HEK293 (cell line): ENCODE data around the gene RANGRF.

Experiments
- CTCF ChIA-PET: fragments of 350-600 bp; formaldehyde crosslinking; extraction: SDS; loops from one replicate; lab custom pipeline; 2021; ENCODE audit warnings: antibody characterized with exemption; lab: Yijun Ruan, JAX
- POLR2A ChIA-PET: fragments of 300-600 bp; formaldehyde crosslinking; extraction: SDS; loops from one replicate; lab custom pipeline; 2020; ENCODE audit warnings: antibody characterized with exemption, inconsistent platforms; lab: Yijun Ruan, JAX
- H3K27ac ChIP-seq: fragments of 200-500 bp; sonication (Bioruptor generic); 2 replicates; pipeline ENCODE4 v1.5.1; 2014; ENCODE audit warnings: low read depth, low read length, control low read depth, inconsistent platforms; ENCODE audit errors: extremely low read depth
- H3K36me3 ChIP-seq, 2 experiments: fragments of 200-500 bp in 1 of 2; sonication (Bioruptor generic) in 1 of 2; 1 replicate in 1 of 2; 2 replicates in 1 of 2; pipeline ENCODE4 v1.5.1; 2014 to 2017; ENCODE audit warnings: inconsistent platforms in 2 of 2, low read length in 2 of 2; ENCODE audit not compliant: control insufficient read depth in 2 of 2, insufficient read depth in 1 of 2
- H3K4me1 ChIP-seq: fragments of 200-500 bp; sonication (Bioruptor generic); 2 replicates; pipeline ENCODE4 v1.5.1; 2014; ENCODE audit warnings: mild to moderate bottlenecking, low read length, inconsistent platforms; ENCODE audit not compliant: control insufficient read depth, insufficient read depth
- H3K4me3 ChIP-seq: 2 replicates; pipeline ENCODE4 v1.5.1; 2011; ENCODE audit warnings: low read depth, mild to moderate bottlenecking, control low read depth, low read length, moderate library complexity
- H3K9me3 ChIP-seq: fragments of 200-500 bp; sonication (Bioruptor generic); 2 replicates; pipeline ENCODE4 v1.5.1; 2014; ENCODE audit warnings: low read depth, low read length, inconsistent platforms; ENCODE audit not compliant: control insufficient read depth, insufficient read depth
- GLIS1 ChIP-seq: fragments of 450-650 bp; formaldehyde crosslinking; IDR thresholded peaks from 2 replicates; pipeline ENCODE4 v1.5.1; 2016; ENCODE audit warnings: missing biosample characterization, missing genetic modification characterization
- RBAK ChIP-seq: fragments of 450-650 bp; formaldehyde crosslinking; IDR thresholded peaks from 2 replicates; pipeline ENCODE4 v1.5.1; 2016; ENCODE audit warnings: missing biosample characterization, missing genetic modification characterization
- REPIN1 ChIP-seq: fragments of 450-650 bp; formaldehyde crosslinking; IDR thresholded peaks from 2 replicates; pipeline ENCODE4 v1.5.1; 2017; ENCODE audit warnings: missing biosample characterization, missing genetic modification characterization, low read depth
- SP2 ChIP-seq: fragments of 450-650 bp; formaldehyde crosslinking; IDR thresholded peaks from 2 replicates; pipeline ENCODE4 v1.5.1; 2016; ENCODE audit warnings: missing biosample characterization, missing genetic modification characterization
- ZNF114 ChIP-seq: fragments of 450-650 bp; formaldehyde crosslinking; IDR thresholded peaks from 2 replicates; pipeline ENCODE4 v1.5.0; 2017; ENCODE audit warnings: missing biosample characterization, missing genetic modification characterization
- ZNF2 ChIP-seq: fragments of 450-650 bp; formaldehyde crosslinking; IDR thresholded peaks from 2 replicates; pipeline ENCODE4 v1.5.1; 2016; ENCODE audit warnings: missing biosample characterization, missing genetic modification characterization
- ZNF324 ChIP-seq: fragments of 450-650 bp; formaldehyde crosslinking; IDR thresholded peaks from 2 replicates; pipeline ENCODE4 v1.5.1; 2016; ENCODE audit warnings: missing biosample characterization, missing genetic modification characterization
- ZNF433 ChIP-seq: fragments of 450-650 bp; formaldehyde crosslinking; IDR thresholded peaks from 2 replicates; pipeline ENCODE4 v1.5.1; 2016; ENCODE audit warnings: missing biosample characterization, missing genetic modification characterization, low read depth
- ZNF623 ChIP-seq: fragments of 450-650 bp; formaldehyde crosslinking; IDR thresholded peaks from 2 replicates; pipeline ENCODE4 v1.5.1; 2016; ENCODE audit warnings: missing biosample characterization, missing genetic modification characterization
- ZNF654 ChIP-seq: fragments of 450-650 bp; formaldehyde crosslinking; IDR thresholded peaks from 2 replicates; pipeline ENCODE4 v1.5.1; 2016; ENCODE audit warnings: low read depth, missing biosample characterization, missing genetic modification characterization
- ZNF747 ChIP-seq: fragments of 450-650 bp; formaldehyde crosslinking; IDR thresholded peaks from 2 replicates; pipeline ENCODE4 v1.5.1; 2016; ENCODE audit warnings: missing biosample characterization, missing genetic modification characterization

RANGRF gene

DNA sequence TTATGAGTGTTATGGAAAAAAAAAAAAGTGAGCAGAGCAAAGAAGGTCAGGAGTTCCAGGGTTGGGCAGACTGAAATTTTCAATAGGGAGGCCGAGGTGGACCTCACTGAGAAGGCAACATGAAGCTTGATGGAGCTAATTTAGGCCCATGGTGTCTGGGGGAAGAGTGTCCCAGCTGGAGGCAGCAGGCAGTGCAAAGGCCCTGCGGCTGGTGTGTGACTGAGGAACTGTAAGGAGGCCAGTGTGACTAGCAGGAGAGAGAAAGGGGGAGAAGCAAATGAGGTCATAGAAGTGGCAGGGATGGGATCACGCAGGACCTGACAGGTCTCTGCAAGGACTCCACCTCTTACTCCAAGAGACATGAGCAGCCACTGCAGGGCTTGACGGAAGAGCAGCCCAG, 31.8 kb downstream of the RANGRF start:
- ChIA-PET POLR2A (no interaction called here), CTCF (interaction anchor here (0.6 kb wide), 2 partner anchors 89 to 246 kb away, joined by 3 read pairs; no protein-coding TSS in a partner anchor)
- TF ChIP-seq ZNF747 (no peak), ZNF114 (tag by site-specific recombination) (no peak), ZNF623 (peak; percentile 99), REPIN1 (tag by site-specific recombination) (no peak), ZNF433 (no peak)
- Histone ChIP-seq H3K9me3 (no peaks in the 10 kb centered on the region), H3K4me1 (no peaks in the 10 kb centered on the region), H3K27ac (no peak overlapping the region), H3K4me3 (no peak overlapping the region), H3K36me3 (no peaks in the 10 kb centered on the region)

DNA sequence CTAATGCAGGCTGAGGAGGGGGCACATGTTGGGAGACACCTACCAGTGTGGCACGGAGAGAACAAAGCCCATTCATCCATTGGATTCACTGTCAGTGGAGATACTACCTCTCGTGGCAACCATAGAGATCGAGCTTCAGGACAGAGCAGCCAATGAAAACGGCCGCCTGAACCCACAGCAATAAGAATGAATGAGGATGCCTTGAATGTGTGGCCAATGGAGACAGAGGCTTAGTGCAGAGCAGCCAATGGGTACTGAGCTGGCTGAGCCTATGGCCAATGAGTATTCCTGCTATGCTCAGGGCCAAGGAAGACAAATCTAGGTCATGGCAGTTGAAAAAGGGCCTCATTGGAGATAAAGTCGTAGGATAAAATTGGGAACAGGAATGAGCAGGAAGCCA, 32.5 kb downstream of the RANGRF start:
- Histone ChIP-seq H3K4me3 (no peak overlapping the region), H3K36me3 (no peaks in the 10 kb centered on the region), H3K4me1 (no peaks in the 10 kb centered on the region)
- TF ChIP-seq SP2 (tag by site-specific recombination) (peak; percentile 57), RBAK (tag by site-specific recombination) (no peak)
- TF ChIP-seq, all 188 proteins: peak for 1
- ChIA-PET CTCF (interaction anchor here (0.6 kb wide), 2 partner anchors 88 to 246 kb away, joined by 3 read pairs; no protein-coding TSS in a partner anchor), POLR2A (interaction anchor here (0.6 kb wide), 1 partner anchor 8 kb away, joined by 10 read pairs; no protein-coding TSS in a partner anchor)
- Histone ChIP-seq H3K27ac (no peak overlapping the region), H3K9me3 (no peaks in the 10 kb centered on the region)

DNA sequence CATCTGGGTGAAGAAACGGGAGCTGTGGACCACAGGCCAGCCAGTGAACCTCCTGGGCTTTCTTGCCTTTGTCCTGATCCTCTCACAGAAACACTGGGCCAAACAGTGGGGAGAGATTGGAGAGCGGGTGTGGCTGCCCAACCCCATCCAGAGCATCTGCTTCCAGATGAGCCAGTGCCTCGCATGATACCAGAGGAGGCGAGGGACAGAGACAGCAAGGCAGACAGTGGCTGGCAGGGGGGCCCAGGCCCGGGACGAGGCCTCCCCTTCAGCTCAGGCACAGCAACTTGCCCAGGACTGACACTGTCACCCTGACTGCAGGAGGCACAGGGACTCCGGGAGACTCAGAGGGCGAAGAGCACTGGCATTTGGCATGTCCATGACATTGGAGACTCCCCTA, 33.6 kb downstream of the RANGRF start:
- no peaks in the 10 kb centered on the region for H3K4me1 ChIP-seq
- H3K4me3 ChIP-seq: no peak overlapping the region
- no peak overlapping the region for H3K27ac ChIP-seq
- TF ChIP-seq ZNF324 (tag by site-specific recombination) (no peak), ZNF747 (no peak), ZNF2 (tag by site-specific recombination) (no peak)
- ChIA-PET CTCF (no interaction called here), POLR2A (interaction anchor here (0.6 kb wide), 1 partner anchor 148 kb away, joined by 3 read pairs; no protein-coding TSS in a partner anchor)
- no peaks in the 10 kb centered on the region for H3K9me3 ChIP-seq
- H3K36me3 ChIP-seq: no peaks in the 10 kb centered on the region

GRCh38 chr17:8324132-8324531, 35.7 kb downstream of the RANGRF start:
- Histone ChIP-seq H3K4me3 (no peak overlapping the region), H3K27ac (no peak overlapping the region), H3K4me1 (no peaks in the 10 kb centered on the region)
- POLR2A ChIA-PET: no interaction called here
- CTCF ChIA-PET: interaction anchor here (0.6 kb wide), 1 partner anchor 24 kb away, joined by 3 read pairs; no protein-coding TSS in a partner anchor
- no peak for TF ChIP-seq RBAK (tag by site-specific recombination)
- TF ChIP-seq, all 188 proteins: peak for 0
- Histone ChIP-seq H3K36me3 (no peaks in the 10 kb centered on the region), H3K9me3 (no peaks in the 10 kb centered on the region)

- POLR2A ChIA-PET: no interaction called here
- no peaks in the 10 kb centered on the region for H3K36me3 ChIP-seq
- CTCF ChIA-PET: interaction anchor here (0.6 to 1.2 kb wide), 3 partner anchors 13 to 84 kb away, joined by 3 to 5 read pairs (median 3); no protein-coding TSS in a partner anchor
- peak; percentile 38; the same call in 1 of the 2 replicates for TF ChIP-seq GLIS1 (tag by site-specific recombination)
- TF ChIP-seq ZNF654: no peak
- TF ChIP-seq, all 188 proteins: peak for 1
- no peaks in the 10 kb centered on the region for H3K9me3 ChIP-seq
- no peak overlapping the region for H3K27ac ChIP-seq
- no peaks in the 10 kb centered on the region for H3K4me1 ChIP-seq
- no peak overlapping the region for H3K4me3 ChIP-seq
These were observed 36.5 kb downstream of the RANGRF start for GRCh38 chr17:8324923-8325322.
